Vein endothelial cell (primary cell): ENCODE measurements around the gene SLC34A3. TPM values are rescaled to one million over a fixed set of nuclear protein-coding genes. Genes with fewer than 3 reads are reported as not detected.

ENCODE experiments used
- total RNA-seq: library from RNA; depleted of rRNA; stranded (reverse); fragments of >200 nt; gene quantifications from 2 replicates; pipeline ENCODE4 v1.2.3, GENCODE V29; 2012

SLC34A3 gene
- total RNA-seq: not detected in 2 replicates

GRCh38 chr9:137230705-137231371 is at the start of gene SLC34A3:
Gene SLC34A3, plus strand, starts transcription at chr9:137230901. Its CDS starts 802 bp downstream, at chr9:137231703.

GRCh38 chr9:137188490-137189296 is 42.0 kb upstream of the SLC34A3 start, which contains the start of the genes ANAPC2 and SSNA1:
Gene ANAPC2, minus strand, starts transcription at chr9:137188560. Its CDS starts 28 bp downstream, at chr9:137188532.
Gene SSNA1, plus strand, starts transcription at chr9:137188676. Its CDS starts 51 bp downstream, at chr9:137188727.

GRCh38 chr9:137200311-137201204 is 30.1 kb upstream of the SLC34A3 start, which contains the start of gene TPRN:
Gene TPRN, minus strand, starts transcription at chr9:137200741. Its CDS starts 30 bp downstream, at chr9:137200711.

GRCh38 chr9:137205126-137206069 is 25.3 kb upstream of the SLC34A3 start, which contains the start of the genes NDOR1 and TMEM203:
Gene NDOR1, plus strand, starts transcription at chr9:137205700. Its CDS starts 78 bp downstream, at chr9:137205778.
Gene TMEM203, minus strand, starts transcription at chr9:137205648. Its CDS starts 234 bp downstream, at chr9:137205414.

GRCh38 chr9:137222190-137223077 is 8.3 kb upstream of the SLC34A3 start, which contains the start of gene RNF208:
Gene RNF208, minus strand, starts transcription at chr9:137222240. Its CDS starts 1,028 bp downstream, at chr9:137221212.

GRCh38 chr9:137224830-137225694 is 5.6 kb upstream of the SLC34A3 start, which contains the start of gene CYSRT1:
Gene CYSRT1, plus strand, starts transcription at chr9:137225174. Its CDS starts 448 bp downstream, at chr9:137225622.

DNA sequence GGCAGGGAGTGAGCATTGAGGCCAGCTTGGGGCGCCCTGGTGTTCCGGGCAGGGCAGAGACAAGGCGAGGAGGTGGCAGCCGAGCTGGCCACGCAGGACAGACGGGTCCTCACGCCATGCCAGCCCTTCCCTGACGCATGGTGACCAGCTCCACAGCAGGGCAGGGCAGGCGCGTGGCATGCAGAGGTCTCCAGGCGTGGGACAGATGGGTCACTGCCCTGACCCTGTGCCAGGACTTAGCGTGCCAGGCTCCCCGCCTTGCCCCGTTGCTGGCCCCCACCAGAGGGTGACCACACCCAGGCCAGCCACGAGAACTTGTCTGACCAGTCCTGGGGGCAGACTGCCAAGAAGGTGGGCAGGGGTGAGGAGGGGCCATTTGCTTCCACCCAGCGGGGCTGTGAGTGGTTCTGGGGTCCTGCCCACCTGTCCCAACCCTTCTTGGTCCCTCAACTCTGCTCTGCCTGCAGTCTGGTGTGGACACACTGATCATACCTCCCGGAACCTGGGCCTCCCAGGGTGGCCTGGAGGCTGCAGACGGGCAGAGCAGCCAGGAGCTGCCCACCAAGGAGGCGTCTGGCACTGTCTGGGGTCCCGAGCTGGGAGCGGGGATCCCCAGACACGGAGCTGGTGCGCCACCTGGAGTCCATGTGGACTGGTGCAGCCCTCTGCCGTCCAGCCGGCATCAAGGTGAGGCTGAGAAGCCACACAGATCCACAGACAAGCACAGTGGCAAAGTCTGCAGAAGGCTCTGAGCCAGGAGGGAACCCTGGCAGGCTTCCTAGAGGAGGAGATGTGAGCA is 3.4 kb upstream of the SLC34A3 start, which contains the start of gene RNF224:
Gene RNF224, plus strand, starts transcription at position 449 of the 799 bp plus-strand sequence. CDS start 834 bp downstream, outside the sequence.

GRCh38 chr9:137240841-137241489 is 10.3 kb downstream of the SLC34A3 start, which contains the start of gene TUBB4B:
Gene TUBB4B, plus strand, starts transcription at chr9:137241287. Its CDS starts 74 bp downstream, at chr9:137241361.

DNA sequence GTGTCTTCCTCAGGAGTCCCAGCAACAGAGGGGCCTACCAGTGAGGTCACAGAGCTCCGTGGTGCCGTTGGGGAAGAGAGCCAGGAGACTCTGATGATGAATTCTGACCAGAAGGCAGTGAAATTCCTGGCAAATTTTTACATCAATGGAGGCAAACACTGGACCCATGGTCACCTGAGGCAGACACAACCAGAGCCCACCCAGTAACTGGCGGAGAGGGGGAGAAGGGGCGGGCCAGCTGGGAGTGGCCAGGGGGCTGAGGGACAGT is 20.4 kb downstream of the SLC34A3 start, which contains the start of gene STPG3:
Gene STPG3, plus strand, starts transcription at position 93 of the 268 bp plus-strand sequence. Its CDS starts 1 bp downstream, at position 94.

DNA sequence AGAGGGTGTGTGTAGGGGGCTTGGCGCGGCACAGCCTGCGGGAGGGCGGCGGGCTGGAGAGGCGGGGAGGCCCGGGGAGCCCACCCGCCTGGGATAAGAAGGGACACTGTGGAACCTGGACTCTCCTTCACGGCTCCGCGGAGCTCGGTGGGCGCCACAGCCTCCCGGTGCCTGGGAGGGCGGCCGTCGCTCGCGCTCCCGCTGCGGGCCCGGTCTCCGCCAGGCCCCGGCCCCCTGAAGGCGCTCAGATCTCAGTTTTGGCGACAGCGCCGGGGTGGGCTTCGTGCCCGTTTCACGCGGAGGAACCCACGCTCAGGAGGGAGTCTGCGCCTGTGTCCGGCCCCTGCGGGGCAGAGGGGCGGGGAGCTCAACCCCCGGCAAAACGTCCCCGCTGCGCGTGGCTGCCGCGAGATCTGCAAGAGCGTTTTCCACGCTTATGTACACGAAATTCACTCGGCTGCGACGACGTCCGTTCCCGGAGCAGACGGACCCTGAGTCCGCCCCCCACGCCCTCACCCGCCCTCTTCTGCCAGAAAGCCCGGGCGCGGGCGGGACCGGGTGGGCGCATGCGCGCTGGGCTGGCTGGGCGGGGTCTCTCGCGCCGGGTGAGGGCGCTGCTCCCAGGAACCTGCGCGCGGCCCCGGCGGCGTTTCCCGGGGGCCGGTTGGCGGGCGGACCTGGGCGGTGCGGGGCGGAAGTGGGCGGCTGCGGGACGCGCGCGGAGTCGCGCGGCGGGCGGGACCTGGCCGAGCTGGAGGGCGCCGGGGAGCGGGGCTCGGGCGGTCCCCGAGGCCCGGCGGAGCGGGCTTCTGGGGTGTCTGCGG is 24.1 kb downstream of the SLC34A3 start, which contains the start of gene NELFB:
Gene NELFB, plus strand, starts transcription at position 704 of the 824 bp plus-strand sequence.

DNA sequence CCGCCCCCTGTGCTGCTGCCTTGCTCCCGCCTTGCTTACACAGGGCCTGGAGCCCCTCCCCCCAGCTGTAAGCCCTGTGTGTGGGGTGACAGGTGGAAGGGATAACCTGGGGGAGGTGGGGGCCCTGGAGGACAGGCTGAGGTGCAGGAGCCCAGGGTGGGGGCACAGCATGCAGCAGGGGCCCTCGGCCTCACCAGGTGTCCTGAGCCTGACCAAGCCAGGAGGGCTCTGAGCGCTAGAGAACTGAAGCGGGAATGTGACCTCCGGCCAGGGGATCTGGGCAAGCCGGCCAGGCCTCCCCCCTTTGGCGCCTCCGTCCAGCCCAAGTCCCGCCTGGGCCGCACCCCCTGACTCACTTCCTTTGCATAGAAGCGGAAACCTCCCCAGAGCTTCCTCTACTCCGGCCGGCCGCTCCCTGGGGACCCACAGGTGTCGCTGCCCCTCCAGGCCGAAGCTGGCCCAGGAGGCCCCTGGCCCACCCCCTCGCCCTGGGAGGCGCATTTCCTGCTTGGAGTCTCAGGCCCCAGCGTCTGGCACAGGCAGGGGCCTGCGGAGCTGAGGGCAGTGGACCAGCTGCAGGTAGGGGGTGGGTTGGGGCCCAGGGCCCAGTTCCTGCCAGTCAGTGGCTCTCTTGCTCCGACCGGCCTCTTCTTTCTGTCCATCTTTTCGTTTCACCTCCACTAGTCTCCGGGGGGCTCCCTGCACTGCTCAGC is 46.8 kb downstream of the SLC34A3 start, which contains the start of gene TOR4A:
Gene TOR4A, plus strand, starts transcription at position 398 of the 713 bp plus-strand sequence. CDS start 964 bp downstream, outside the sequence.

